HEK293 (cell line): ENCODE results near the gene TNFRSF1A.

Experiments used
- BCL11B ChIP-seq: fragments of 450-650 bp; formaldehyde crosslinking; IDR thresholded peaks from 2 replicates; pipeline ENCODE4 v1.5.1; 2016; ENCODE audit warnings: low read depth, missing biosample characterization, missing genetic modification characterization
- GFI1B ChIP-seq: fragments of 450-650 bp; formaldehyde crosslinking; IDR thresholded peaks from 2 replicates; pipeline ENCODE4 v1.5.1; 2016; ENCODE audit warnings: missing biosample characterization, missing genetic modification characterization
- GLIS1 ChIP-seq: fragments of 450-650 bp; formaldehyde crosslinking; IDR thresholded peaks from 2 replicates; pipeline ENCODE4 v1.5.1; 2016; ENCODE audit warnings: missing biosample characterization, missing genetic modification characterization
- KLF7 ChIP-seq: fragments of 450-650 bp; formaldehyde crosslinking; IDR thresholded peaks from 2 replicates; pipeline ENCODE4 v1.5.1; 2016; ENCODE audit warnings: missing biosample characterization, missing genetic modification characterization, borderline replicate concordance
- KLF8 ChIP-seq: fragments of 450-650 bp; formaldehyde crosslinking; IDR thresholded peaks from 2 replicates; pipeline ENCODE4 v1.5.1; 2016; ENCODE audit warnings: missing biosample characterization, missing genetic modification characterization
- KLF9 ChIP-seq: fragments of 450-650 bp; formaldehyde crosslinking; IDR thresholded peaks from 2 replicates; pipeline ENCODE4 v1.5.1; 2016; ENCODE audit warnings: missing biosample characterization, missing genetic modification characterization, low read depth
- PRDM1 ChIP-seq: fragments of 450-650 bp; formaldehyde crosslinking; IDR thresholded peaks from 2 replicates; pipeline ENCODE4; 2016; ENCODE audit warnings: missing biosample characterization, missing genetic modification characterization
- REST ChIP-seq: fragments of 450-650 bp; formaldehyde crosslinking; IDR thresholded peaks from 2 replicates; pipeline ENCODE4 v1.5.1; 2016; ENCODE audit warnings: missing biosample characterization, missing genetic modification characterization
- ZBTB20 ChIP-seq: fragments of 450-650 bp; formaldehyde crosslinking; IDR thresholded peaks from 2 replicates; pipeline ENCODE4 v1.5.1; 2016; ENCODE audit warnings: missing biosample characterization, missing genetic modification characterization
- ZFP3 ChIP-seq: fragments of 450-650 bp; formaldehyde crosslinking; IDR thresholded peaks from 2 replicates; pipeline ENCODE4 v1.5.1; 2016; ENCODE audit warnings: low read depth, missing biosample characterization, missing genetic modification characterization
- ZFP69B ChIP-seq: fragments of 450-650 bp; formaldehyde crosslinking; IDR thresholded peaks from 2 replicates; pipeline ENCODE4 v1.5.1; 2016; ENCODE audit warnings: missing biosample characterization, missing genetic modification characterization
- ZNF26 ChIP-seq: fragments of 450-650 bp; formaldehyde crosslinking; IDR thresholded peaks from 2 replicates; pipeline ENCODE4 v1.5.1; 2016; ENCODE audit warnings: missing biosample characterization, missing genetic modification characterization
- ZNF324 ChIP-seq: fragments of 450-650 bp; formaldehyde crosslinking; IDR thresholded peaks from 2 replicates; pipeline ENCODE4 v1.5.1; 2016; ENCODE audit warnings: missing biosample characterization, missing genetic modification characterization
- ZNF558 ChIP-seq: fragments of 450-650 bp; formaldehyde crosslinking; IDR thresholded peaks from 2 replicates; pipeline ENCODE4 v1.5.1; 2016; ENCODE audit warnings: missing biosample characterization, missing genetic modification characterization
- ZNF670 ChIP-seq: fragments of 450-650 bp; formaldehyde crosslinking; IDR thresholded peaks from 2 replicates; pipeline ENCODE4 v1.5.1; 2016; ENCODE audit warnings: missing biosample characterization, missing genetic modification characterization, low read depth
- ZNF843 ChIP-seq: fragments of 450-650 bp; formaldehyde crosslinking; IDR thresholded peaks from 2 replicates; pipeline ENCODE4 v1.5.1; 2016; ENCODE audit warnings: missing biosample characterization, missing genetic modification characterization
- TF ChIP-seq, protein P1 (sequence below): fragments of 450-650 bp; formaldehyde crosslinking; IDR thresholded peaks from 2 replicates; pipeline ENCODE4; 2016; ENCODE audit warnings: missing biosample characterization, missing genetic modification characterization
- TF ChIP-seq, protein P2 (sequence below): fragments of 450-650 bp; formaldehyde crosslinking; conservative IDR thresholded peaks from 2 replicates; pipeline ENCODE4 v1.5.1; 2016; ENCODE audit warnings: low read depth, missing biosample characterization, missing genetic modification characterization
- TF ChIP-seq, protein P3 (sequence below): fragments of 450-650 bp; formaldehyde crosslinking; IDR thresholded peaks from 2 replicates; pipeline ENCODE4 v1.5.1; 2016; ENCODE audit warnings: missing biosample characterization, missing genetic modification characterization, low read depth
- TF ChIP-seq, protein P4 (sequence below): fragments of 450-650 bp; formaldehyde crosslinking; IDR thresholded peaks from 2 replicates; pipeline ENCODE4 v1.5.1; 2016; ENCODE audit warnings: missing biosample characterization, missing genetic modification characterization, borderline replicate concordance

The TNFRSF1A gene

DNA sequence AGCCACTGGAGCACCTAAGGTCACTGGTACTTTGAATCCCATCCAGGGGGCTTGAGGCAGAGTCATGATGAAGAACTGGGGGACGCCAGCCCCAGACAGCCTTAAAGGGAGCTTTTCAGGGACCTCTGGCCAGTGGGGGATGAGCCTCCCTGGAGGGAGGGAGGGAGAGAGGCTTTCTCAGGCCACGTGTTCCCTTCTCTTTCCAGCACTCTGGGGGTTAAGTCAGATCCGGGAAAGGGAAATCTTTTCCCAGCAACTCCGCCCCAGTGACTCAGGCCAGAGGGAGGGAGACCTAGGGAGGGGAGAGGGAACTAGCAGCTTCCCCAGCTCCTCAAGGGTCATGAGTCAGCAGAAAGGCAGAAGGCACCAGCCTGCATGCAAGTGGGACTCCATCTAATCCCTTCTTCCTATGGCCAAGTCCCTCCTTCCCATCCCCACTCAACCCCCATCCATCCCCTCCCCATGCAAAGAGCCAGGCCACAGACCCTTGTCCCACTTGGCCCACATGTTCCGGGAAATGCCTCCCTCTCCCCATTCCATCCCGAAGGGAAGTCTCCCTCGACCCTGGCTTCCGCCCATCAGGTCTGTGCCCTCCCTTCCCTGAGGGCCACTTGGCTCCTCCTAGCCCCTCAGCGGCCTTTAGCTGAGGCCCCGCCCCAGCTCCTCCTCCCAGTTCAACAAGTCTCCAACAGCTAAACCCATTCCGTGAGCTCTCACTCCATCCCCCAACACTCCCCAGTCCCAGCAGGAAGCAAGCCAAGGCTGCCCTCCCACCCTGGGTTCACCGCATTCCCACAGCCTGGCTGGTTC, 5.6 kb downstream of the TNFRSF1A start (continued):
- peak; percentile 66 for TF ChIP-seq ZNF324
- TF ChIP-seq ZNF558: peak; percentile 41; the same call in 1 of the 2 replicates
- TF ChIP-seq, protein P1, sequence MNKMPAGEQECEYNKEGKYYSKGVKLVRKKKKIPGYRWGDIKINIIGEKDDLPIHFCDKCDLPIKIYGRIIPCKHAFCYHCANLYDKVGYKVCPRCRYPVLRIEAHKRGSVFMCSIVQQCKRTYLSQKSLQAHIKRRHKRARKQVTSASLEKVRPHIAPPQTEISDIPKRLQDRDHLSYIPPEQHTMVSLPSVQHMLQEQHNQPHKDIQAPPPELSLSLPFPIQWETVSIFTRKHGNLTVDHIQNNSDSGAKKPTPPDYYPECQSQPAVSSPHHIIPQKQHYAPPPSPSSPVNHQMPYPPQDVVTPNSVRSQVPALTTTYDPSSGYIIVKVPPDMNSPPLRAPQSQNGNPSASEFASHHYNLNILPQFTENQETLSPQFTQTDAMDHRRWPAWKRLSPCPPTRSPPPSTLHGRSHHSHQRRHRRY: no peak
- no peak for TF ChIP-seq BCL11B (tag by site-specific recombination)
- TF ChIP-seq ZBTB20 (tag by site-specific recombination): peak; percentile 58; the same call in 1 of the 2 replicates
- TF ChIP-seq KLF9: peak; percentile 78
- TF ChIP-seq, protein P2, sequence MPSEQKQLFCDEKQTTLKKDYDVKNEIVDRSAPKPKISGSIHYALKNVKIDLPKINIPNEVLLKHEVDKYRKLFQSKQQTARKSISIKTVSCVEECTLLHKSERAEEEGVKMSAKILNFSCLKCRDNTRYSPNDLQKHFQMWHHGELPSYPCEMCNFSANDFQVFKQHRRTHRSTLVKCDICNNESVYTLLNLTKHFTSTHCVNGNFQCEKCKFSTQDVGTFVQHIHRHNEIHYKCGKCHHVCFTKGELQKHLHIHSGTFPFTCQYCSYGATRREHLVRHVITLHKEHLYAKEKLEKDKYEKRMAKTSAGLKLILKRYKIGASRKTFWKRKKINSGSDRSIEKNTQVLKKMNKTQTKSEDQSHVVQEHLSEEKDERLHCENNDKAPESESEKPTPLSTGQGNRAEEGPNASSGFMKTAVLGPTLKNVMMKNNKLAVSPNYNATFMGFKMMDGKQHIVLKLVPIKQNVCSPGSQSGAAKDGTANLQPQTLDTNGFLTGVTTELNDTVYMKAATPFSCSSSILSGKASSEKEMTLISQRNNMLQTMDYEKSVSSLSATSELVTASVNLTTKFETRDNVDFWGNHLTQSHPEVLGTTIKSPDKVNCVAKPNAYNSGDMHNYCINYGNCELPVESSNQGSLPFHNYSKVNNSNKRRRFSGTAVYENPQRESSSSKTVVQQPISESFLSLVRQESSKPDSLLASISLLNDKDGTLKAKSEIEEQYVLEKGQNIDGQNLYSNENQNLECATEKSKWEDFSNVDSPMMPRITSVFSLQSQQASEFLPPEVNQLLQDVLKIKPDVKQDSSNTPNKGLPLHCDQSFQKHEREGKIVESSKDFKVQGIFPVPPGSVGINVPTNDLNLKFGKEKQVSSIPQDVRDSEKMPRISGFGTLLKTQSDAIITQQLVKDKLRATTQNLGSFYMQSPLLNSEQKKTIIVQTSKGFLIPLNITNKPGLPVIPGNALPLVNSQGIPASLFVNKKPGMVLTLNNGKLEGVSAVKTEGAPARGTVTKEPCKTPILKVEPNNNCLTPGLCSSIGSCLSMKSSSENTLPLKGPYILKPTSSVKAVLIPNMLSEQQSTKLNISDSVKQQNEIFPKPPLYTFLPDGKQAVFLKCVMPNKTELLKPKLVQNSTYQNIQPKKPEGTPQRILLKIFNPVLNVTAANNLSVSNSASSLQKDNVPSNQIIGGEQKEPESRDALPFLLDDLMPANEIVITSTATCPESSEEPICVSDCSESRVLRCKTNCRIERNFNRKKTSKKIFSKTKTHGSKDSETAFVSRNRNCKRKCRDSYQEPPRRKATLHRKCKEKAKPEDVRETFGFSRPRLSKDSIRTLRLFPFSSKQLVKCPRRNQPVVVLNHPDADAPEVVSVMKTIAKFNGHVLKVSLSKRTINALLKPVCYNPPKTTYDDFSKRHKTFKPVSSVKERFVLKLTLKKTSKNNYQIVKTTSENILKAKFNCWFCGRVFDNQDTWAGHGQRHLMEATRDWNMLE (tag by site-specific recombination): peak; percentile 45; the same call in 1 of the 2 replicates
- TF ChIP-seq PRDM1 (tag by site-specific recombination): peak; percentile 91
- TF ChIP-seq KLF7: peak; percentile 81
- peak; percentile 59 for TF ChIP-seq GLIS1 (tag by site-specific recombination)
- no peak for TF ChIP-seq ZNF670 (tag by site-specific recombination)
- no peak for TF ChIP-seq ZNF26 (tag by site-specific recombination)
- TF ChIP-seq REST (tag by site-specific recombination): peak; percentile 58
- TF ChIP-seq, protein P3, sequence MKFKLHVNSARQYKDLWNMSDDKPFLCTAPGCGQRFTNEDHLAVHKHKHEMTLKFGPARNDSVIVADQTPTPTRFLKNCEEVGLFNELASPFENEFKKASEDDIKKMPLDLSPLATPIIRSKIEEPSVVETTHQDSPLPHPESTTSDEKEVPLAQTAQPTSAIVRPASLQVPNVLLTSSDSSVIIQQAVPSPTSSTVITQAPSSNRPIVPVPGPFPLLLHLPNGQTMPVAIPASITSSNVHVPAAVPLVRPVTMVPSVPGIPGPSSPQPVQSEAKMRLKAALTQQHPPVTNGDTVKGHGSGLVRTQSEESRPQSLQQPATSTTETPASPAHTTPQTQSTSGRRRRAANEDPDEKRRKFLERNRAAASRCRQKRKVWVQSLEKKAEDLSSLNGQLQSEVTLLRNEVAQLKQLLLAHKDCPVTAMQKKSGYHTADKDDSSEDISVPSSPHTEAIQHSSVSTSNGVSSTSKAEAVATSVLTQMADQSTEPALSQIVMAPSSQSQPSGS: no peak
- peak; percentile 18; the same call in 1 of the 2 replicates for TF ChIP-seq ZFP3
- TF ChIP-seq ZFP69B (tag by site-specific recombination): peak; percentile 63; the same call in 1 of the 2 replicates
- peak; percentile 74; the same call in 1 of the 2 replicates for TF ChIP-seq GFI1B
- TF ChIP-seq ZNF843 (tag by site-specific recombination): peak; percentile 71; the same call in 1 of the 2 replicates
- TF ChIP-seq, protein P4, sequence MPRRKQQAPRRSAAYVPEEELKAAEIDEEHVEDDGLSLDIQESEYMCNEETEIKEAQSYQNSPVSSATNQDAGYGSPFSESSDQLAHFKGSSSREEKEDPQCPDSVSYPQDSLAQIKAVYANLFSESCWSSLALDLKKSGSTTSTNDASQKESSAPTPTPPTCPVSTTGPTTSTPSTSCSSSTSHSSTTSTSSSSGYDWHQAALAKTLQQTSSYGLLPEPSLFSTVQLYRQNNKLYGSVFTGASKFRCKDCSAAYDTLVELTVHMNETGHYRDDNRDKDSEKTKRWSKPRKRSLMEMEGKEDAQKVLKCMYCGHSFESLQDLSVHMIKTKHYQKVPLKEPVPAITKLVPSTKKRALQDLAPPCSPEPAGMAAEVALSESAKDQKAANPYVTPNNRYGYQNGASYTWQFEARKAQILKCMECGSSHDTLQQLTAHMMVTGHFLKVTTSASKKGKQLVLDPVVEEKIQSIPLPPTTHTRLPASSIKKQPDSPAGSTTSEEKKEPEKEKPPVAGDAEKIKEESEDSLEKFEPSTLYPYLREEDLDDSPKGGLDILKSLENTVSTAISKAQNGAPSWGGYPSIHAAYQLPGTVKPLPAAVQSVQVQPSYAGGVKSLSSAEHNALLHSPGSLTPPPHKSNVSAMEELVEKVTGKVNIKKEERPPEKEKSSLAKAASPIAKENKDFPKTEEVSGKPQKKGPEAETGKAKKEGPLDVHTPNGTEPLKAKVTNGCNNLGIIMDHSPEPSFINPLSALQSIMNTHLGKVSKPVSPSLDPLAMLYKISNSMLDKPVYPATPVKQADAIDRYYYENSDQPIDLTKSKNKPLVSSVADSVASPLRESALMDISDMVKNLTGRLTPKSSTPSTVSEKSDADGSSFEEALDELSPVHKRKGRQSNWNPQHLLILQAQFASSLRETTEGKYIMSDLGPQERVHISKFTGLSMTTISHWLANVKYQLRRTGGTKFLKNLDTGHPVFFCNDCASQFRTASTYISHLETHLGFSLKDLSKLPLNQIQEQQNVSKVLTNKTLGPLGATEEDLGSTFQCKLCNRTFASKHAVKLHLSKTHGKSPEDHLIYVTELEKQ (tag by site-specific recombination): 0 out of 2 replicates have a peak, but pooled peaks have one; percentile 8
- TF ChIP-seq KLF8: peak; percentile 90
